ENCODE results near the gene MRPS23. TPM values are rescaled to one million over a fixed set of nuclear protein-coding genes. Genes with fewer than 3 reads are reported as not detected.

MRPS23 gene
- total RNA-seq, 1 donor from 2014 or later, result 16.4 TPM

- peaks cover 47% of the 10 kb centered on the region for H3K4me1 ChIP-seq
- H3K9me3 ChIP-seq (ENCODE audit: low read depth), result no peaks in the 10 kb centered on the region
- Mint-ChIP-seq H3K27ac (peak overlapping the region; percentile 21), H3K36me3 (peaks cover 27% of the 10 kb centered on the region), H3K4me1 (peaks cover 82% of the 10 kb centered on the region), H3K4me3 (no peak overlapping the region), H3K9me3 (no peaks in the 10 kb centered on the region), H3K27me3 (ENCODE audit: insufficient read depth, low read depth) (peaks cover 10% of the 10 kb centered on the region)
- H3K27ac ChIP-seq, result no peak overlapping the region
- H3K36me3 ChIP-seq, result no peaks in the 10 kb centered on the region
- peaks cover 26% of the 10 kb centered on the region for H3K27me3 ChIP-seq
- no peak overlapping the region for H3K4me3 ChIP-seq
- peaks cover 39% of the 10 kb centered on the region for H3F3A ChIP-seq (ENCODE audit: low read depth)
- no peaks in the 10 kb centered on the region for H4K20me1 ChIP-seq (ENCODE audit: low read depth)
- no peak for TF ChIP-seq CTCF (IDR thresholded peaks at IDR 0.05)
- TF ChIP-seq EZH2phosphoT487 (IDR thresholded peaks at IDR 0.05), result no peak
- TF ChIP-seq EZH2 (IDR thresholded peaks at IDR 0.05), result no peak
- no peak overlapping the region for H2AFZ ChIP-seq (replicated peaks)
- DNase-seq (ENCODE audit: low spot score), result no peak
- H3K79me2 ChIP-seq (ENCODE audit: low read depth), result no peaks in the 10 kb centered on the region
- H3K9ac ChIP-seq, result no peak overlapping the region
- H3K4me2 ChIP-seq, result no peak overlapping the region
Measured at GRCh38 chr17:57877803-57878377, 28.0 kb upstream of the MRPS23 start.

- H3K4me3 Mint-ChIP-seq, result no peak overlapping the region
- peaks cover 30% of the 10 kb centered on the region for H3K27me3 ChIP-seq
- no peak overlapping the region for H3K27ac ChIP-seq
- H2AFZ ChIP-seq (replicated peaks), result no peak overlapping the region
- no peaks in the 10 kb centered on the region for H3K9me3 Mint-ChIP-seq
- H3K36me3 Mint-ChIP-seq, result peaks cover 26% of the 10 kb centered on the region
- H3K9ac ChIP-seq, result no peak overlapping the region
- no peak overlapping the region for H3K4me2 ChIP-seq
- H3K79me2 ChIP-seq (ENCODE audit: low read depth), result no peaks in the 10 kb centered on the region
- no peaks in the 10 kb centered on the region for H3K9me3 ChIP-seq (ENCODE audit: low read depth)
- H3K27me3 Mint-ChIP-seq (ENCODE audit: insufficient read depth, low read depth), result peaks cover 10% of the 10 kb centered on the region
- H3K27ac Mint-ChIP-seq, result peak overlapping the region; percentile 94
- no peaks in the 10 kb centered on the region for H4K20me1 ChIP-seq (ENCODE audit: low read depth)
- H3K36me3 ChIP-seq, result no peaks in the 10 kb centered on the region
- peaks cover 78% of the 10 kb centered on the region for H3K4me1 Mint-ChIP-seq
- H3F3A ChIP-seq (ENCODE audit: low read depth), result peaks cover 38% of the 10 kb centered on the region
- no peak for DNase-seq (ENCODE audit: low spot score)
- H3K4me3 ChIP-seq, result no peak overlapping the region
- TF ChIP-seq CTCF (IDR thresholded peaks at IDR 0.05) (no peak), EZH2 (IDR thresholded peaks at IDR 0.05) (no peak), EZH2phosphoT487 (IDR thresholded peaks at IDR 0.05) (no peak)
- H3K4me1 ChIP-seq, result peaks cover 39% of the 10 kb centered on the region
Measured at GRCh38 chr17:57876866-57877237, 27.0 kb upstream of the MRPS23 start.

GRCh38 chr17:57876023-57876865 lies 26.4 kb upstream of the MRPS23 start:
- peaks cover 79% of the 10 kb centered on the region for H3K4me1 Mint-ChIP-seq
- Histone ChIP-seq H3K4me1 (peaks cover 33% of the 10 kb centered on the region), H3K9ac (no peak overlapping the region)

More at GRCh38 chr17:57876023-57876865, 26.4 kb upstream of the MRPS23 start:
- Mint-ChIP-seq H3K4me3 (peak overlapping the region; percentile 69), H3K36me3 (peaks cover 31% of the 10 kb centered on the region), H3K27ac (peak overlapping the region; percentile 94), H3K27me3 (ENCODE audit: insufficient read depth, low read depth) (peaks cover 10% of the 10 kb centered on the region), H3K9me3 (no peaks in the 10 kb centered on the region)
- Histone ChIP-seq H3K9me3 (ENCODE audit: low read depth) (no peaks in the 10 kb centered on the region), H3K27me3 (peaks cover 30% of the 10 kb centered on the region), H3K79me2 (ENCODE audit: low read depth) (no peaks in the 10 kb centered on the region), H3K4me2 (peak overlapping the region; percentile 56), H3K27ac (no peak overlapping the region), H2AFZ (replicated peaks) (no peak overlapping the region), H4K20me1 (ENCODE audit: low read depth) (no peaks in the 10 kb centered on the region), H3F3A (ENCODE audit: low read depth) (peaks cover 32% of the 10 kb centered on the region), H3K4me3 (no peak overlapping the region), H3K36me3 (no peaks in the 10 kb centered on the region)
- DNase-seq (ENCODE audit: low spot score), result no peak
- TF ChIP-seq EZH2phosphoT487 (IDR thresholded peaks at IDR 0.05), result no peak

Measured in neural progenitor cell (in vitro differentiated cells).